Amniotic epithelial cell (primary cell): ENCODE results near the gene SLC35G4.
"Not testable (repeated sequence)": the region's sequence is repeated elsewhere in the genome, so short reads cannot be mapped to it uniquely, and the experiment has no call there.

Experiments used
- DNase-seq: peaks from one replicate; pipeline ENCODE4 v3.0.0-alpha.2; 2010; ENCODE audit warnings: low read depth

SLC35G4 gene

GRCh38 chr18:11609488-11609887 lies at the start of gene SLC35G4:
Gene SLC35G4 (plus strand): TSS chr18:11609596. CDS start chr18:11609596, 0 bp downstream.
- DNase-seq = not testable (repeated sequence)

- no peak for DNase-seq
These were observed 48.1 kb upstream of the SLC35G4 start for GRCh38 chr18:11561293-11561692.

GRCh38 chr18:11565716-11566115 lies 43.7 kb upstream of the SLC35G4 start:
- DNase-seq = no peak

- no peak for DNase-seq
These were observed 43.0 kb upstream of the SLC35G4 start for GRCh38 chr18:11566236-11566965.

- DNase-seq = no peak
These were observed 42.0 kb upstream of the SLC35G4 start for GRCh38 chr18:11567396-11567795.

- DNase-seq = no peak
These were observed 39.3 kb upstream of the SLC35G4 start for GRCh38 chr18:11570073-11570588.

- DNase-seq = peak; percentile 7
These were observed 38.5 kb upstream of the SLC35G4 start for GRCh38 chr18:11570769-11571412.

- DNase-seq = no peak
These were observed 37.2 kb upstream of the SLC35G4 start for GRCh38 chr18:11572201-11572600.

GRCh38 chr18:11574545-11574944 lies 34.9 kb upstream of the SLC35G4 start:
- no peak for DNase-seq

GRCh38 chr18:11577271-11578112 lies 31.9 kb upstream of the SLC35G4 start:
- no peak for DNase-seq

GRCh38 chr18:11578799-11579198 lies 30.6 kb upstream of the SLC35G4 start:
- no peak for DNase-seq

- no peak for DNase-seq
These were observed 29.5 kb upstream of the SLC35G4 start for GRCh38 chr18:11579916-11580315.

GRCh38 chr18:11581286-11581685 lies 28.1 kb upstream of the SLC35G4 start:
- DNase-seq = no peak

- no peak for DNase-seq
These were observed 23.8 kb upstream of the SLC35G4 start for GRCh38 chr18:11585596-11585995.

- no peak for DNase-seq
These were observed 22.5 kb upstream of the SLC35G4 start for GRCh38 chr18:11586896-11587295.

- no peak for DNase-seq
These were observed 22.0 kb upstream of the SLC35G4 start for GRCh38 chr18:11587432-11587831.

- DNase-seq = no peak
These were observed 21.6 kb upstream of the SLC35G4 start for GRCh38 chr18:11587846-11588245.

- DNase-seq = no peak
These were observed 17.4 kb upstream of the SLC35G4 start for GRCh38 chr18:11591957-11592356.

GRCh38 chr18:11600321-11600720 lies 9.1 kb upstream of the SLC35G4 start:
- no peak for DNase-seq

GRCh38 chr18:11607906-11608305 lies 1.5 kb upstream of the SLC35G4 start:
- DNase-seq = no peak

GRCh38 chr18:11608618-11609017 lies 778 bp upstream of the SLC35G4 start:
- not testable (repeated sequence) for DNase-seq

GRCh38 chr18:11613073-11613472 lies 3.7 kb downstream of the SLC35G4 start:
- DNase-seq = not testable (repeated sequence)
